Peyer's patch (tissue), 4 donors: ENCODE results near the gene ADARB1.

Experiments used
- CTCF ChIP-seq, 6 experiments: fragments of 450-650 bp in 4 of 6; fragments of 200-600 bp in 2 of 6; sonication (generic) in 1 of 6; IDR thresholded peaks; one replicate each; pipeline ENCODE4 v1.5.1; 2017 to 2019; ENCODE audit warnings: antibody characterized with exemption in 6 of 6, mild to moderate bottlenecking in 3 of 6, moderate library complexity in 1 of 6
- POLR2A ChIP-seq, 2 donors: fragments of 450-650 bp; IDR thresholded peaks; one replicate each; pipeline ENCODE4 v1.5.1; 2017; ENCODE audit warnings: antibody characterized with exemption in 2 of 2, mild to moderate bottlenecking in 2 of 2, moderate library complexity in 2 of 2

- no peak for TF ChIP-seq POLR2A (IDR thresholded peaks at IDR 0.05)
- no peak for TF ChIP-seq CTCF (IDR thresholded peaks at IDR 0.05)
Observed at GRCh38 chr21:45169682-45170081, 95.3 kb downstream of the ADARB1 start.
